Adipose tissue (tissue), 3 donors: ENCODE data around the gene TTLL13. TPM values are rescaled to one million over a fixed set of nuclear protein-coding genes. Genes with fewer than 3 reads are reported as not detected.
"Not testable (repeated sequence)": the region's sequence is repeated elsewhere in the genome, so short reads cannot be mapped to it uniquely, and the experiment has no call there.

ENCODE experiments used
- H3K27ac ChIP-seq: one replicate; pipeline ENCODE4 v1.5.1; 2013; ENCODE audit warnings: low read depth, low read length
- WGBS, 3 donors: extraction: QIAGEN DNeasy Blood & Tissue Kit; methylation state at CpG; one replicate each; pipeline ENCODE4 v1.1.7; 2013; 5-methylcytosine and 5-hydroxymethylcytosine counted together
- polyA plus RNA-seq, 3 donors: library from polyadenylated mRNA; stranded (reverse); fragments of 200-250 nt; gene quantifications; one replicate each; pipeline ENCODE4 v1.2.3, GENCODE V29; 2013
- donor health status: healthy with polysubstance abuse.
- donor health status: Bipolar disorder and iron deficiency.
- donor health status: healthy.

Gene TTLL13
- polyA plus RNA-seq, 3 donors, result 0.08 TPM; not detected in 2

DNA sequence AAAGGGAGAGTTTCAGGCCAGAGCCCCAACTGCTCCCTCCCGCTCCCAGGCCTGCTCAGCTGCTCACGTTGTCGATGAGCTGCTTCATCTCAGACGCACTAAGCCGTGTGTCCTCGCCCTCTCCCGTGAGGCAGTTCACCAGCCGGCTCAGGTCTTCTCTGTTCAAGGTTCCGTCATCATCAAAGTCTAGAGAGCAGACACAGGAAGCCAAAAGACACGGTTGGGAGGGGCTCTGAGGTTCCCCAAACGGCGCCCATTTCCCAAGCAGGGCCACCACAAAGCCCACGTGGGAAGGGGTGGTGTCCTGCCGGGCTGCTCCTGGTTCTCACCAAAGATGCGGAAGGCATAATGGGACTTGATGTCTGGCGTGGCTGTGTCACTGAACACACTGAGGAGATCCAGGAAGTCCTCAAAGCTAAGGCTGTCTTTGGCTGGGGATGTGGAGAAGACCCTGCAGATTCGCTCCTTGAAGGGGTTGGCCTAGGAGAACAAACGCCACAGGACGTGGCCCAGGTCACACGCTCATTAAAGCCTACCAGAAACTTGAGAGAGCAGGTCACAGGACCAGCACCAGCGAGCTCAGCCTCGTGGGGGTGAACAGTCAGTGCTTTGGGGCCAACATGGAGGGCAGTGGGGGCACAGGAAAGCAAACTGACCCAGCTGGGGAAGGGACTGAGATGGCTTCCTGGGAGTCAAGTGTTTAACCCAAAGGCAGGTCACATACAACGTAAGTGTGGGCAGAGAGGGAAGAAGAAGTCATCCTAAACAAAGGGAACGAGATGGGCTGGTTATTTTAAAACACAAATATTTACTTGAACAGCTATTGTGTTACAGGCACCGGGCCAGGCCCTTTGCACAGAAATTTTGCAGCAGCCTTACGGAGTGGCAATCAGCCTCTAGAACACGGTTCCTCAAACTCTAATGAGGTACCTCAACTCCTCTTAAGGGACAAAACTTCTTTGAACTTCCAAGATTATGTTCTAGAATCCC, 18.0 kb upstream of the TTLL13 start:
- 39 to 60% (median 52%) methylated on average over 27 of the region's 27 CpGs for WGBS, 3 donors
- H3K27ac ChIP-seq, result no peak overlapping the region

GRCh38 chr15:90232196-90232595, 17.2 kb upstream of the TTLL13 start:
- H3K27ac ChIP-seq, result no peak overlapping the region
- WGBS, 3 donors, result 41 to 89% (median 89%) methylated on average over 13 of the region's 13 CpGs

DNA sequence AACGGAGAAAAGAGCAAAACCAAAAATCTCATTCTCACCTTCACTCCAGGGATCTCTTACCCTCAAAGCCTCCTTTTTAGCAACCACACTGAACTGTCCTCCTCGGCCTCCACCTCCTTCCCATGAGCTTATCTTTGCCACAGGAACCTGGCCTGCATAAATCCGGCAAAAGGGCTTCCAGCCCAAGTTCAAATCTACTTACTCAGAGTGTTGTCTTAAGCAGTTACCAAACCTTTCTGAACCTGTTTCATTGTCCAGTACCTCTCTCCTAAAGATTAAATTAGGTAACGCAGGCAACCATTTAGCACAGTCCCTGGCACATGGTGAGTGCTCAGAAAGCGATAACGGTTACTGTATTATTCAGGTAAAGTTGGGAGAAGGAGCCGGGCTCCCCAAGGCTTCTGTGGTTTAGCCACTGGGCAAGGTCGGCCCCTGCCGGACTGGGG, 16.4 kb upstream of the TTLL13 start:
- H3K27ac ChIP-seq, result no peak overlapping the region
- 5 to 14% (median 8%) methylated on average over 9 of the region's 9 CpGs for WGBS, 3 donors

GRCh38 chr15:90233387-90234095, 15.8 kb upstream of the TTLL13 start, which contains the start of gene CIB1:
Gene CIB1, minus strand, starts transcription at chr15:90233941. Its CDS starts 56 bp downstream, at chr15:90233885.
- 0 to 1% (median 1%) methylated on average over 42 to 63 of the region's 63 CpGs for WGBS, 3 donors
- H3K27ac ChIP-seq, result peak within 1 kb of the TSS; percentile 30

DNA sequence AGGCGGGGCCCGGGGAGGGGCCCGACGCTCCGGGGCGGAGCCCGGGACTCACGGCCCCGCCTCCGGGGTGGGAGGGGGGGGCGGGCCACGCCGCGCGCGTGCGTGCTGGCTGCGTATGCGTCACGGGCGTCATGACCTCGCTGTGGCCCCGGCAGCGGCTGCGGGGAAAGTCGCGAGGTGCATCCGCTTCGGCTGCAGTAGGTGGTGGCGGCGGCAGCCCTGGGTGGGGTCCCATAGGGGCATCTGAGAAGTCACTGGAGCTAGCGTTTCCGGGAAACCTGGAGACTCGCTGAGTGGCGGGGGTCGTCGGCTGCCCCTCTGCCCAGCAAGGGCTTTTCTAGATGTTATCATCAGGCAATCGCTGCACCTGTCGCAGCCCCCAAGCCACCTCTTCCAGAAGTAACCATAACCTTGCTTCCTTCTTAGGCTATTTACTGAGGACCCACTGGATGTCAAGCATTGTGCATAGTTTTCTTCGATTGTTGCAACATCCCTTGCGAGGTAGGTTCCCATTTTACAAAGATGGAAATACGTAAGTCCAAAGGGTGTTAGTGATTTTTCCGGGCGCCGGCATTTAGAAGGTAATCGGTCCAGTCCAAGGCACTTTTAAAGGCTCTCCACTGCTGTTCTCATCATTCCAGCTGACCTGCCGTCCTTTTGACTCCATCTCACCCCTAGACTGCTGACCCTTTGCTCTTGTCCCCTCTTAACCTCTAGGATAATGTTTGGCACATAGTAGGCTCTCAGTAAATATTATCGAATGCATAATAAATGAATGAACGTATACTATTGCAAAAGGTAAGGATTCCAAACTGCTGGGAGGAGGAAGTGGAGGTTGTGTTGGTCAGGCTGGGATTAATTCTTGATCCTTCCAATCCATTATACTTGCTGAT, 15.0 kb upstream of the TTLL13 start, which contains the start of gene GDPGP1:
Gene GDPGP1, plus strand, starts transcription at position 114 of the 893 bp plus-strand sequence. CDS start 6,700 bp downstream, outside the sequence.
- 3 to 4% (median 4%) methylated on average over 43 to 49 of the region's 49 CpGs for WGBS, 3 donors
- peak within 1 kb of the TSS; percentile 30 for H3K27ac ChIP-seq

- no peak overlapping the region for H3K27ac ChIP-seq
- 76 to 92% (median 80%) methylated on average over 3 of the region's 3 CpGs for WGBS, 3 donors
Measured at GRCh38 chr15:90239371-90239770, 10.0 kb upstream of the TTLL13 start.

DNA sequence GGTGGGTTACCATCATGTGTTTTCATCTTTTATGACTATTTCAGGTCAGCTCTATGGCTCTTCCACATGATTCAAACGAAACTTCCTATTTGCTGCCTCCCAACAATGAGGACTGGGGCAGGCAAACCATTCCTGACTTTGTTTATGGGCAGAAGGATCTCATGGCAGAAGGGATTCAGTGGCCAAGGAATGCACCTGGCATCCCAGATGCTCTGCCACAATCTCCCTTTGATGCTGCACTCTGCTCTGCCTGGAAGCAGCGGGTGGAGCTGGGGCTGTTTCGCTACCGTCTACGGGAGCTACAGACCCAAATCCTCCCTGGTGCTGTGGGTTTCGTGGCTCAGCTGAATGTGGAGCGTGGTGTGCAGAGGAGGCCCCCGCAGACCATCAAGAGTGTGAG, 8.5 kb upstream of the TTLL13 start:
- WGBS, 3 donors, result 89 to 93% (median 92%) methylated on average over 8 of the region's 8 CpGs
- H3K27ac ChIP-seq, result no peak overlapping the region

DNA sequence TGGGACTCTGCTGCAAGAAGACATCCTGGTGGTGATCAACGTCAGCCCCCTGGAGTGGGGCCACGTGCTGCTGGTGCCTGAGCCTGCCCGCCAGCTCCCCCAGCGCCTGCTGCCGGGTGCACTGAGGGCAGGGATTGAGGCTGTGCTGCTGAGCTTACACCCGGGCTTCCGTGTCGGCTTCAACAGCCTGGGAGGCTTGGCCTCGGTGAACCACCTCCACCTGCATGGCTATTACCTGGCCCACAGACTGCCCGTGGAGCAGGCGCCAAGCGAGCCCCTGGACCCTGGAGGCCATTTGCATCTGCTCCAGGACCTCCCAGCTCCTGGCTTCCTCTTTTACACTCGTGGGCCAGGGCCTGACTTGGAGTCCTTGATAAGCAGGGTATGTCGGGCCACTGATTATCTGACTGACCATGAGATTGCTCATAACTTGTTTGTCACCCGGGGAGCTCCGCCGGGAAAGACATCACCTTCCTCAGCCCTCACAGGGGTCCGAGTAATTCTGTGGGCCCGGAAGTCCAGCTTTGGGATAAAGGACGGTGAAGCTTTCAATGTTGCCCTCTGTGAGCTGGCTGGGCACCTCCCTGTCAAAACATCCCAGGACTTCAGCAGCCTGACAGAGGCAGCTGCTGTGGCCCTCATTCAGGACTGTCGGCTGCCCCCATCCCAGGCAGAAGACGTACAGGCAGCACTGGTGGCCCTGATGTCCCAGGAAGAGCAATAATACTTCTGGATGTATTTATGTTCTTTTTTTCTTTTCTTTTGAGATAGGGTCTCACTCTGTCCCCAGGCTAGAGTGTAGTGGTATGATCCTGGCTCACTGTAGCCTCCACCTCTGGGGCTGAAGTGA, 7.8 kb upstream of the TTLL13 start:
- whole genome bisulfite sequencing, 3 donors, result 85 to 87% (median 86%) methylated on average over 22 of the region's 22 CpGs
- H3K27ac ChIP-seq, result no peak overlapping the region

DNA sequence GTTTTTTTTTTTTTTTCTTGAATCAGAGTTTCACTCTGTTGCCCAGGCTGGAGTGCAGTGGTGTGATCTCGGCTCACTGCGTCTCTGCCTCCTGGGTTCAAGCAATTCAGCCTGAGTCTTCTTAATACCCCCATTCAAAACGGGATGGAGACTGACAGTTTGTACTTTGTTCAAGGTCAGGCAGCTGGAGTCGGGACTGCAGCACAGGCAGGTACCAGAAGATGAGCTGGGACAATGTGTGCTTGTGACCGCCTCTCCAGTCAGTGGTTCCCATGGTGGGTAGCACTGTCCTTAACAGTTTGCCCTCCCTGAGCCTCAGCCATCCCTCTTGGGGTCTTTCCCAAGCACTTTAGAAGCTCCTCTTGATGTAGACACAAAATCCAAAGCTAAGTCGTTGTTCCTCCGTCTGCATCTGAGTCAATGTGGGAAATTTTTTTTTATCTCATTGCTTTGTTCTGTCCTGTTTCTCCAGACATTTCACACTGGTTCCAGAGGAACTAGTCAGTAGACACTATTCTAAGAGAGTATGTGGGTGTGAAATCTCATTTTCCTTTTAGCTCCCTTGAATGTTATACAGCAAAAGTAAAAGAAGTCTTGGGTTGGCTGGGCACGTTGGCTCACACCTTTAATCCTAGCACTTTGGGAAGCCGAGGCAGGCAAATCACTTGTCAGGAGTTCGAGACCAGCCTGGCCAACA, 5.3 kb upstream of the TTLL13 start:
- 78 to 91% (median 89%) methylated on average over 10 of the region's 10 CpGs for WGBS, 3 donors
- no peak overlapping the region for H3K27ac ChIP-seq

- no peak overlapping the region for H3K27ac ChIP-seq
- 71 to 75% (median 74%) methylated on average over 6 of the region's 6 CpGs for WGBS, 3 donors
Measured at GRCh38 chr15:90248789-90249202, 560 bp upstream of the TTLL13 start.

GRCh38 chr15:90257776-90258175, 8.4 kb downstream of the TTLL13 start:
- 80 to 90% (median 81%) methylated on average over 7 of the region's 7 CpGs for WGBS, 3 donors
- H3K27ac ChIP-seq, result no peak overlapping the region

DNA sequence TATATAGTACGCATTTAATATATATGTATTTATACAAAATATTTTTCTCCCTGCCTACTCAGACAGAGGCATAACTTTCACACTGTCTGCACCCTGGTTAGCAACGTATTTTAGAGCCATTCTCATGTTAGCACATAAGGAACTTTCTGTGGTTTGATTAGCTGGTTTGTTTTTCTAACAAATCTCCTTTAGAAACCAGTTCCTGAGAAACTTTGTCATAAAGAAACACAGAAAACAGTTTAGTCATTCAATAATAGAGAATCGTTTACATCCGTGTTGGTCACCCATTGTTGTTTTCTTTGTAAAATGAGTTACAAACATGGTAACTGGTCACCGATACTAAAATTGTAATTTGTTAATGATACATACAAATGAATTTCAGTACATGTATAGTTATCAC, 10.2 kb downstream of the TTLL13 start:
- 83 to 92% (median 90%) methylated on average over 5 of the region's 5 CpGs for WGBS, 3 donors
- H3K27ac ChIP-seq, result no peak overlapping the region

GRCh38 chr15:90260731-90261130, 11.4 kb downstream of the TTLL13 start:
- WGBS, 3 donors, result 63 to 77% (median 75%) methylated on average over 3 to 6 of the region's 6 CpGs
- not testable (repeated sequence) for H3K27ac ChIP-seq

DNA sequence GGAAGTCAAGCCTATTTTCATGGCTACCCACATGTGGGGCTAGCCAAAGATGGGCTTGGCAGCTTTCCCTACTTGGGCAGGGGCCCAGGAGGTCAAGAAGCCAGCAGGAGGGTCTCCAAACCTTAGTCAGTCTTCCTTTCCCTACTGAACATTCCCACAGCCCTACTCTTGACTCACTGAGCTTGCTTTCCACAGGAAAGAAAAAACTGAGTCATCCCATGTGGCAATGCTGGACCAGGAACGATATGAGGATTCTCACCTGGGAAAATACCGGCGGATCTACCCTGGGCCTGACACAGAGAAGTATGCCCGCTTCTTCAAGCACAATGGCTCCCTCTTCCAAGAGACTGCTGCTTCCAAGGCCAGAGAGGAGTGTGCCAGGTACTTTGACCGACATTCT, 12.5 kb downstream of the TTLL13 start:
- no peak overlapping the region for H3K27ac ChIP-seq
- WGBS, 3 donors, result 77 to 89% (median 85%) methylated on average over 5 of the region's 5 CpGs

- H3K27ac ChIP-seq, result no peak overlapping the region
- WGBS, 3 donors, result 72 to 86% (median 76%) methylated on average over 5 of the region's 5 CpGs
Measured at GRCh38 chr15:90262426-90262825, 13.1 kb downstream of the TTLL13 start.

DNA sequence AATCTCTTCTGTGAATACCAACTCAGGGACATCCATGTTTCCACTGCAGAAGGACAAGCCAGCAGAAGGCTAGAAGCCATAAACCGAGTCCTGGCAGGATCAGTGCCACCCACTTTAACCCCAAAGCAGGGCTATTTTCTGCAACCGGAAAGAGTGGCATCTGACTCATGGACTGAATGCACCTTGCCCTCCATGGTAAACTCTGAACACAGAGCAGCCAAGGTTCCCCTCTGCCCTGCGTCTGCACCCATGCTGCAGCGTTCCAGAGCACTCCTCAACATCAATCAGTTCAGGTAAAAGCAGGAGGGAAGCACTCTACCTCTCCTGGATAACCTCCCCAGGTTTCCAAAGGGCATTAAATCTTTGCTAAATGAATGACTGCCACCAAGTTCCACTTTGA, 15.3 kb downstream of the TTLL13 start:
- 22 to 50% (median 26%) methylated on average over 4 of the region's 4 CpGs for WGBS, 3 donors
- H3K27ac ChIP-seq, result no peak overlapping the region
